GM18526 (cell line): ENCODE data around the gene ORM1.

ENCODE experiments used
- POLR2A ChIP-seq: IDR thresholded peaks from 3 replicates; pipeline ENCODE4 v1.6.1; 2011; ENCODE audit not compliant: insufficient read length; ENCODE audit errors: extremely low read depth

The ORM1 gene

GRCh38 chr9:114330636-114331035, 7.7 kb downstream of the ORM1 start:
- TF ChIP-seq POLR2A: no peak

DNA sequence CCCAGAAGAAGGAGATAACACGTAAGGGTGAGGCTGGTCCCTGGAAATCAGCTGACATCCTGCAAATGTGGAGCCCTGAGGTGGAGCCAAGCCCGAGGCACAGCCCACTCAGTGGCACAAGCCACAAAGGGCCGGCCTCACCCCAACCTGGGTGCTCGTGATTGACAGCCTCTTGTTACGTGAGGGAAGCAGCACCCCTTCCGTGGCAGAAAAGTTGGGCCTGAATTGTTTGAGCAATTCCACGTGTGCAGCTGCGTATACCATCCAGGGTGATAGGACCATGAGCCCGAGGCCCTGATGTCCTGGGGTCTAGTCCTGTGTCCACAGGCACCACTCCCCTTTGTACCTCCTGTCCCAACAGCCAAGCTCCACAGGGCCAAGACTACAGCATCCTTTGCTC, 11.6 kb downstream of the ORM1 start:
- TF ChIP-seq POLR2A: no peak

DNA sequence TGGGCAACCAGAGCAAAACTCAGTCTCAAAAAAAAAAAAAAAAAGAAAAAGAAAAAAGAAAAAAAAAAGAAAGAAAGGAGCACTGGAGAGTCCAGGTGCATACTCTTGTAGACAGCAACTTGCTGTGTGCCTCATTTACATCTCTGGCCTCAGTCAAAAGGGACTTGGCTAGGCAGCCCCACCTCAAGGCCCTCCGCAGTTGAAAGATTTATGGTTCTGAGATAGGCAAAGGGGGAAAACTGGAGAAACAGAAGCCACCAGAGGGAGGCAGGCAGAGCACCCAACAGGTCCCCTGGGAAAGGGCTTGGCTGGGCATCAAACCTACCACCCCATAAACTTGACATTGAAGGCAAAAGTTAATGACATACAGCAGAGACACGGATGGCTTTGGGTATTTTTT, 12.8 kb downstream of the ORM1 start:
- no peak for TF ChIP-seq POLR2A

DNA sequence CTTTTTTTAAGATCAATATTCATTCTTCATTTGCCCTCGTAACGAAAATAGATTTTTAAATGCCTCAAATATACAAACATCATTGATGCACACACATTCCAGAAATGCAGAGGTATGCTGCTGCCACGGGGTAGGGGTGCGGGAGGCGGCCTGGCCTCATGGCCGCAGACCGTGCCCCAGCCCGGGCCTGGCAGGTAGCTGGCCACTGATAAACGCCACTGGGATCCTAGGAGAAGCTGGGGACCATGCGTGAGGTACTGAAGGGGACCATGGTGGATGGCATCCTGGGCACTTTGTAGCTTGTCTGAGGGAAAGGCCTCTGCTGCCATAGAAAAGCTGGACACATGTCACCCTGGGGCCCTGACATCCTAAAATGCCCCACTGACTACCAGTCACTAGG, 13.3 kb downstream of the ORM1 start:
- TF ChIP-seq POLR2A: no peak

DNA sequence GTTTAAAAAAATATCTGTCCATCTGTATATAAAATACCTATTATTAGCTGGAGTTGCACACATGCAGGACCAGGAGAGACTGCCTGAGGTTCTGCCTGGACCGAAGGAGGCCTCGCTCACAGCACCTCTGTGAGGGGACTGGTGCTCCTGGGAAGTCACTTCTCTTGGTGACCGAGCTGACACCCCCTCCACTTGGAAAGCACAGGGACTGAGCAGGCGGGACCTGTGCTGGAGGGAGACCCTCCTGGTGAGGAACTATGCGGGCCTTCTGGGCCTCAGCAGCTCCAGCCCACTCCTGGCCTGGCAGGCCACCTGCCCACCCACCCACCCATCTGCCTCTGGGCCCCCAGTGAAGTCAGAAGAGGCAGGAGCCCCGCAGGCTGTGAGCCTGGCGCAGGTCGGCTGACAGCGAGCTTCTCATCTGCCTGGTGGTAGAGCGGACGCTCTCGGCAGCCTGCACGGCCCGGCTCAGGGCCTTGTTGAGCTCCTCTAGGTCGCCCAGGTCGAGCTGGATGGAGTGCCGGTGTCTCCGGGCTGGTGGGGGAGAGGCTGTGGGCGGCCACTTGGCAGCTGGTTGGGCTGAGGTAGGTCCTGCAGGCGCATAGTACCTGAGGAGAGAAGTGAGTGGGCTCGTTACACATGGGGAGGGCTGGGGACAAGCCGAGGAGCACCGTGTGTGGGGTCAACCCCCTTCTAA, 13.9 kb downstream of the ORM1 start:
- TF ChIP-seq POLR2A: no peak

DNA sequence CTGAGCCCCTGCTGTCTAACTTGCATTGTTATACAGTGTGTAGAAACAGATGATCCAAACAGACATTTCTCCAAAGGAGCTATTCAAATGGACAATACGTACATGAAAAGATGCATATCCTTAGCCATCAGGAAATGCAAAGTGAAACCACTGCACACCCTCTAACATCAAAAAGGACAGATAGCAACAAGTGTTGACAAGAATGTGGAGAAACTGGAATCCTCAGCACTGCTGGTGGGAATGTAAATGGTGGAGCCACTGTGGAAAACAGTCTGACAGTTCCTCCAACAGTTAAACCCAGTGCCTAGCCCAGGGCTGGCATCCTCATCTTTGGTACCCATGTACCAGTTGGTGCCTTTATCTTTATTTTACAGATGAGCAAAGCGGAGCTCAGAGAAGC, 15.3 kb downstream of the ORM1 start:
- no peak for TF ChIP-seq POLR2A

- TF ChIP-seq POLR2A: no peak
These were observed 16.4 kb downstream of the ORM1 start for GRCh38 chr9:114339130-114339908.

GRCh38 chr9:114341152-114341830, 18.4 kb downstream of the ORM1 start:
- TF ChIP-seq POLR2A: no peak

DNA sequence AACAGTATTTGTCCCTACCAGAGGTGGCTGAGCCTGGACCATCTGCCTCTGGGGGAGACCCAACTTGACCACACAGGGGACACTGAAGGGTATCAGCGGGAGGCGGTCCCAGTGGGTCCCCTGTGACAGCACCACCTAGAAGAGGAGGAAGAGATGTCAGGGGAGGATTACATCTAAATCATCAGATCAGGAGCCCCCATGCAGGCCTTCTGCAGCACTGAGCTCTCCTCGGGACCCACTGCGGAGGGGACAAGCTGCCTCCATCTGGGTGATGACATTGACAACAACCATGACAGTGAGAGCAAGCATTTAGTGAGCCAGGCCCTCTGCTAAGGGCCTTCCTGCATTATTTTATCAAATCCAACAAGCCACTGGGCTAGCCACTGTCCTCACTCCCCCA, 19.1 kb downstream of the ORM1 start:
- TF ChIP-seq POLR2A: no peak

- TF ChIP-seq POLR2A: no peak
These were observed 20.0 kb downstream of the ORM1 start for GRCh38 chr9:114342755-114343440.

GRCh38 chr9:114343471-114344187, 20.7 kb downstream of the ORM1 start:
- no peak for TF ChIP-seq POLR2A

DNA sequence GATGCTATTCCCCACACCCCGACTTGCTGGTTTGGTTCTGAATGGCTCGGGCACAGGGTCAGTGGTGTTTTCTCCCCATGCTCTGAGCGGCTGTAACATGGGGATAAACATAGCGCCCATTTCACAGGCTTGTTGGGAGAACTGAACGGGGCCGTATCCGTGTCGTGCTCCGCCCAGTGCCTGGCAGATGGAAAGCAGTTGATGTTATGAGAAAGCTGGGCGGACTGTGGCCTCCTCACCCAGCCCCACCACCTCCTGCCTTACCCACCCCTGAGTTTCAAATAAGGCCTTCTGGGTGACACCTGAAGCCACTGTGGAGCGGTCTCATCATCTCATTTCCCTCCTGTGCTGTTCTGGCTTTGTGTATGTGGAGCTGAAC, 21.3 kb downstream of the ORM1 start:
- TF ChIP-seq POLR2A: no peak

DNA sequence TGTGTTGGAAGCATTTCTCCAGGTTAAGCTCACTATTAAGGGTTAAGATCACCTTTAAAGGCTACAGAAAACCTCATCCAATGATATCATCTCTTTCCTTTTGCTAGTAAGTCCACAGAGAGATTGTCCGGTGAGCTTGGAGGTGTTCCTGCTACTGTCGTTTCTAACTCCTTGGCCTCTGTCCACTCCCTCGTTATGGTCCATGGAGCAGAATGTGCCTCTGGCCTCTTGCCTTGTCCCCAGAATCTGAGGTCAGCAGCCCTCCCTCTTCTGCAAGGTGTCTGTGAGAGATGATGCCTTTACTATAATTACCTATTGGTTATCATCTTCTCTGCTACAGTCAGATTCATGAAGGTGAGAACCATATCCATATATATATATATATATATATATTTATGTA, 21.8 kb downstream of the ORM1 start:
- TF ChIP-seq POLR2A: no peak

DNA sequence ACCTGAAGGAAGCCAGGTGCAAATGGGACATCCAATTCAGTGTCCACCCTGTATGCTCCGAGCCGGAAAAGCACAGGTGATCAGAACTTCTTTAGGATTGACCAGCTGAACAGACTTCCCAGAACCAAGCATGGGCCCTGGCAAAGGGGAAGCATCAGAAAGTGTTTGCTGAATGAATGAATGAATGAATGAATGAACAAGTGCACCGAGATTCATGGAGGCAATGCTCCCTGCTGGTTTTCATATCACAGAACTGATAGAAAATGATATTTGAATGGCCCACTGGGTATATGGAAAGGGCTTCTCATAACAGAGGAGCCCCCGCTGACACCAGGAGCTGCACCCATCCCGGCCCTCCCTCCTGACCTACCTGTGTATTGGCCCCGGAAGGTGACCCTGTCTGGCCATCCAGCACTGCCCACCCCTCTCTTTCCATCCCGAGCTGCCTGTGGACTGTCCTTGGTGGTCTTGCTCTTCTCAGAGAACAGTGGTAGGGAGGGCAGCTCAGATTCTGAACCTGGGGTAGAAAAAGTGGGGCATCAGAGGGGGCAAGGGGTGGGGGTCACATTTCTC, 22.7 kb downstream of the ORM1 start:
- no peak for TF ChIP-seq POLR2A

GRCh38 chr9:114346146-114346545, 23.2 kb downstream of the ORM1 start:
- TF ChIP-seq POLR2A: no peak
